ENCODE data around the gene IFI44. TPM values are rescaled to one million over a fixed set of nuclear protein-coding genes. Genes with fewer than 3 reads are reported as not detected.

IFI44 gene
- total RNA-seq, 2 experiments from 2014 or later: 67.4 to 70.0 TPM

GRCh38 chr1:78672428-78672827, 22.8 kb downstream of the IFI44 start:
- H3K36me3 Mint-ChIP-seq (ENCODE audit: low read depth): no peaks in the 10 kb centered on the region
- intact Hi-C loops (cut with DNase I, micrococcal nuclease): no loop called here

GRCh38 chr1:78673120-78673519, 23.5 kb downstream of the IFI44 start:
- no peak for TF ChIP-seq CTCF (IDR thresholded peaks at IDR 0.05)
- intact Hi-C loops (cut with DNase I, micrococcal nuclease): no loop called here
- no peaks in the 10 kb centered on the region for H3K4me1 ChIP-seq (ENCODE audit: insufficient read depth, low read length)
- H3K36me3 ChIP-seq (ENCODE audit: insufficient read depth, low read length): no peaks in the 10 kb centered on the region
- Mint-ChIP-seq H3K36me3 (ENCODE audit: low read depth) (no peaks in the 10 kb centered on the region), H3K27ac (no peak overlapping the region), H3K4me1 (ENCODE audit: low read depth) (peaks cover 6% of the 10 kb centered on the region), H3K4me3 (no peak overlapping the region), H3K9me3 (no peaks in the 10 kb centered on the region), H3K27me3 (no peaks in the 10 kb centered on the region)
- peak in 9 of 14 experiments; percentile 8 to 44 (median 31) for DNase-seq
- no peak for ATAC-seq (ENCODE audit: poor library complexity)
- H3K9me3 ChIP-seq (ENCODE audit: control insufficient read depth in 1 of 2, insufficient read depth in 1 of 2, low read length in 2 of 2): no peaks in the 10 kb centered on the region
- H3K27ac ChIP-seq (ENCODE audit: low read depth in 1 of 2, low read length in 2 of 2): no peak overlapping the region
- ChIA-PET CTCF (interaction anchor here (0.8 to 4.0 kb wide), 2 partner anchors 56 to 542 kb away, joined by 3 to 19 read pairs; no protein-coding TSS in a partner anchor), POLR2A (interaction anchor here (0.7 to 1.3 kb wide), 5 partner anchors 24 to 56 kb away, joined by 3 to 5 read pairs (median 3); partner anchors contain the start of genes IFI44 and IFI44L)
- H3K27me3 ChIP-seq (ENCODE audit: control insufficient read depth in 1 of 2, insufficient read depth in 2 of 2, low read length in 2 of 2): no peaks in the 10 kb centered on the region
- H3K4me3 ChIP-seq (ENCODE audit: low read length): no peak overlapping the region

More at GRCh38 chr1:78672428-78672827, 22.8 kb downstream of the IFI44 start:
- CTCF ChIA-PET: interaction anchor here (4.0 kb wide), 1 partner anchor 55 kb away, joined by 19 read pairs; no protein-coding TSS in a partner anchor
- TF ChIP-seq CTCF (IDR thresholded peaks at IDR 0.05): no peak
- H3K27ac Mint-ChIP-seq: no peak overlapping the region
- H3K27ac ChIP-seq (ENCODE audit: low read depth in 1 of 2, low read length in 2 of 2): no peak overlapping the region
- no peaks in the 10 kb centered on the region for H3K4me1 ChIP-seq (ENCODE audit: insufficient read depth, low read length)
- POLR2A ChIA-PET: interaction anchor here (0.7 to 1.3 kb wide), 4 partner anchors 23 to 55 kb away, joined by 3 to 5 read pairs (median 4); partner anchors contain the start of genes IFI44 and IFI44L
- no peaks in the 10 kb centered on the region for H3K27me3 ChIP-seq (ENCODE audit: control insufficient read depth in 1 of 2, insufficient read depth in 2 of 2, low read length in 2 of 2)
- H3K36me3 ChIP-seq (ENCODE audit: insufficient read depth, low read length): no peaks in the 10 kb centered on the region
- ATAC-seq (ENCODE audit: poor library complexity) (no peak), DNase-seq (no peak)
- H3K27me3 Mint-ChIP-seq: no peaks in the 10 kb centered on the region
- H3K4me3 Mint-ChIP-seq: no peak overlapping the region
- no peak overlapping the region for H3K4me3 ChIP-seq (ENCODE audit: low read length)
- H3K4me1 Mint-ChIP-seq (ENCODE audit: low read depth): peaks cover 6% of the 10 kb centered on the region
- H3K9me3 Mint-ChIP-seq: no peaks in the 10 kb centered on the region
- H3K9me3 ChIP-seq (ENCODE audit: control insufficient read depth in 1 of 2, insufficient read depth in 1 of 2, low read length in 2 of 2): no peaks in the 10 kb centered on the region

GRCh38 chr1:78676347-78676982, 26.8 kb downstream of the IFI44 start:
- no peak overlapping the region for H3K4me3 Mint-ChIP-seq
- H3K36me3 ChIP-seq (ENCODE audit: insufficient read depth, low read length): no peaks in the 10 kb centered on the region
- intact Hi-C loops (cut with DNase I, micrococcal nuclease): loop anchor here (1.0 to 5.0 kb wide), 4 partner anchors 59 to 546 kb away; no protein-coding TSS in a partner anchor
- no peaks in the 10 kb centered on the region for H3K36me3 Mint-ChIP-seq (ENCODE audit: low read depth)
- H3K4me1 Mint-ChIP-seq (ENCODE audit: low read depth): peaks cover 3% of the 10 kb centered on the region
- ChIA-PET POLR2A (no interaction called here), CTCF (interaction anchor here (0.7 to 2.9 kb wide), 4 partner anchors 19 to 545 kb away, joined by 3 to 15 read pairs (median 6); no protein-coding TSS in a partner anchor)
- H3K4me1 ChIP-seq (ENCODE audit: insufficient read depth, low read length): no peaks in the 10 kb centered on the region
- no peak overlapping the region for H3K27ac Mint-ChIP-seq
- DNase-seq: peak in 12 of 14 experiments; percentile 12 to 85 (median 50)
- no peaks in the 10 kb centered on the region for H3K27me3 Mint-ChIP-seq
- no peaks in the 10 kb centered on the region for H3K9me3 Mint-ChIP-seq
- no peaks in the 10 kb centered on the region for H3K9me3 ChIP-seq (ENCODE audit: control insufficient read depth in 1 of 2, insufficient read depth in 1 of 2, low read length in 2 of 2)
- no peak overlapping the region for H3K27ac ChIP-seq (ENCODE audit: low read depth in 1 of 2, low read length in 2 of 2)
- peak; percentile 41 for ATAC-seq (ENCODE audit: poor library complexity)
- H3K4me3 ChIP-seq (ENCODE audit: low read length): no peak overlapping the region
- H3K27me3 ChIP-seq (ENCODE audit: control insufficient read depth in 1 of 2, insufficient read depth in 2 of 2, low read length in 2 of 2): no peaks in the 10 kb centered on the region
- peak; percentile 88 for TF ChIP-seq CTCF (IDR thresholded peaks at IDR 0.05)

All from CD4-positive, alpha-beta T cell (primary cell).